Measurements from ENCODE around the gene ZFPL1. TPM values are rescaled to one million over a fixed set of nuclear protein-coding genes. Genes with fewer than 3 reads are reported as not detected.

Gene ZFPL1
- total and polyA plus RNA-seq, 9 of the 15 experiments (the other 6 are each of a cell fraction or from before 2014, with no cell fraction given): 3.7 to 37.5 (median 22.7) TPM

DNA sequence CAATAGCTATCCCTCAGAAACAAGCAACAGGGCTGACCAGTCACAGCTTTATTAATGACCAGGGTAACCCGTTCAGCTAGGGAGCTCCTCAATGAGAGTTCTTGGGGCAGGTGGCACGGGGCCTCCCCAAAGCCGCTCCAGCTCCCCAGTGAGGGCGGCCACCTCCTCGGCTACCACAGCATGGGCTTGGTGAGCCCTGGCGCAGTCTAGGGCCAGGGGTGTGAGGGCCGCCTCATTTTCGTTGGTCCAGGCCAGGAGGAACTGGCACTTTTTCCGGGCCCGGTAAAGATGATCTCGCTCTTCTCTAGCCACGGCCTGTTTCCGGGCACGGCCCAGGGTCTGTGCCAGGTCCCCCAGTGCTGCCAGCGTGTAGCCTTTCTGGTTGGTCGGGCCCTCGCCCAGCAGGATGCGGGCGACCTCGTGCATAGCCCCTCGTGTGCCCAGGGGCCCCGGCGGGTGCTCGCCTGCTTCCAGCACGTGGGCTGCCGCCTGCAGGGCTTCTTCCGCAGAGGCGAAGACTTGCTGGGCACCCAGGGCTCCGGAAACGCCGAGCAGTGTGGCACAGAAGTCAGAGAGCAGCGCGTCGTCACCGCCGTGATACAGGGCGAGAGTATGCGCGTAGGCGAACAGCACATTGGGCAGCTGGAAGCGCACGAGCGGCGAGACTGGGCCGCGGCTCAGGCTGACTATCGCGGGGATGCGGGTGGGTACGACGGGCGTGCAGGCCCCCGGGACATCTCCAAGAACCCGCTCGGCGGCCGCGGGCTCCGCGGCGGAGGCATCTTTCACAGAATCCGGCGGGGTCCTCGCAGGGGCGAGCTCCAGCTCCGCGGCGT lies 32.6 kb downstream of the ZFPL1 start:
- intact Hi-C loops (cut with micrococcal nuclease) (loop anchor here (1.0 to 10.0 kb wide), 3 partner anchors 103 to 232 kb away; partner anchors contain the start of gene CDC42EP2), in situ Hi-C loops (cut with MboI) (no loop called here)
- DNase-seq (ENCODE audit: extremely low read depth in 1 of 4, low spot score in 3 of 4): peak in 1 of 4 experiments; percentile 38
- Histone ChIP-seq H3K4me3 (peak overlapping the region; percentile 95), H3K9me3 (replicated peaks; ENCODE audit: control insufficient read depth, insufficient read depth, low read depth, low read length) (no peaks in the 10 kb centered on the region), H3K36me3 (ENCODE audit: control insufficient read depth, insufficient read depth, low read length) (peaks cover 58% of the 10 kb centered on the region), H3K4me2 (ENCODE audit: insufficient read depth, low read length) (peak overlapping the region; percentile 95), H4K20me1 (replicated peaks; ENCODE audit: control insufficient read depth, insufficient read depth, low read length) (no peaks in the 10 kb centered on the region), H3K27me3 (ENCODE audit: control insufficient read depth in 2 of 2, insufficient read depth in 2 of 2, low read length in 2 of 2) (no peaks in the 10 kb centered on the region), H3K79me2 (ENCODE audit: control insufficient read depth, insufficient read depth, low read length) (peaks cover 48% of the 10 kb centered on the region), H3K4me1 (replicated peaks in 1 of 2; ENCODE audit: control insufficient read depth in 2 of 2, insufficient read depth in 2 of 2, low read length in 2 of 2) (peaks cover 33 to 50% of the 10 kb centered on the region in 2 experiments), H3K27ac (ENCODE audit: extremely low read depth, low read depth, low read length) (peak overlapping the region; percentile 86), H3K9ac (ENCODE audit: insufficient read depth in 1 of 2, low read depth in 2 of 2, low read length in 2 of 2) (peak overlapping the region; percentile 89 to 98), H2AFZ (ENCODE audit: low read depth, low read length) (0 out of 2 replicates have a peak overlapping the region, but pooled peaks have one; percentile 41), H3K9me1 (ENCODE audit: control insufficient read depth, insufficient read depth, low read length) (no peaks in the 10 kb centered on the region)
- CTCF ChIA-PET (ENCODE audit: low intra/inter-chr PET ratio): interaction anchor here (0.8 to 1.9 kb wide), 4 partner anchors 64 to 269 kb away, joined by 3 to 7 read pairs (median 6); partner anchors contain the start of gene ARL2
- ATAC-seq: peak; percentile 6
- WGBS (ENCODE audit: insufficient coverage, low coverage, missing lambda C conversion rate): 7% methylated on average over 49 of the region's 68 CpGs
- BruUV-seq (replicated peaks): no TSS peak
- no peak for FAIRE-seq
- POLR2A ChIA-PET: interaction anchor here (0.6 to 9.5 kb wide), 22 partner anchors 17 to 455 kb away, joined by 3 to 182 read pairs (median 4); partner anchors contain the start of genes BATF2, DPF2, POLA2 and SAC3D1
- TF ChIP-seq, protein P1, sequence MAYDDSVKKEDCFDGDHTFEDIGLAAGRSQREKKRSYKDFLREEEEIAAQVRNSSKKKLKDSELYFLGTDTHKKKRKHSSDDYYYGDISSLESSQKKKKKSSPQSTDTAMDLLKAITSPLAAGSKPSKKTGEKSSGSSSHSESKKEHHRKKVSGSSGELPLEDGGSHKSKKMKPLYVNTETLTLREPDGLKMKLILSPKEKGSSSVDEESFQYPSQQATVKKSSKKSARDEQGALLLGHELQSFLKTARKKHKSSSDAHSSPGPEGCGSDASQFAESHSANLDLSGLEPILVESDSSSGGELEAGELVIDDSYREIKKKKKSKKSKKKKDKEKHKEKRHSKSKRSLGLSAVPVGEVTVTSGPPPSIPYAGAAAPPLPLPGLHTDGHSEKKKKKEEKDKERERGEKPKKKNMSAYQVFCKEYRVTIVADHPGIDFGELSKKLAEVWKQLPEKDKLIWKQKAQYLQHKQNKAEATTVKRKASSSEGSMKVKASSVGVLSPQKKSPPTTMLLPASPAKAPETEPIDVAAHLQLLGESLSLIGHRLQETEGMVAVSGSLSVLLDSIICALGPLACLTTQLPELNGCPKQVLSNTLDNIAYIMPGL (CRISPR knock-in tag; IDR thresholded peaks at IDR 0.05): no peak
- peak; percentile 10 for TF ChIP-seq CCNT2 (IDR thresholded peaks at IDR 0.05; ENCODE audit: borderline replicate concordance, extremely low read depth, insufficient read length, low read depth, low read length)
- TF ChIP-seq, protein P2, sequence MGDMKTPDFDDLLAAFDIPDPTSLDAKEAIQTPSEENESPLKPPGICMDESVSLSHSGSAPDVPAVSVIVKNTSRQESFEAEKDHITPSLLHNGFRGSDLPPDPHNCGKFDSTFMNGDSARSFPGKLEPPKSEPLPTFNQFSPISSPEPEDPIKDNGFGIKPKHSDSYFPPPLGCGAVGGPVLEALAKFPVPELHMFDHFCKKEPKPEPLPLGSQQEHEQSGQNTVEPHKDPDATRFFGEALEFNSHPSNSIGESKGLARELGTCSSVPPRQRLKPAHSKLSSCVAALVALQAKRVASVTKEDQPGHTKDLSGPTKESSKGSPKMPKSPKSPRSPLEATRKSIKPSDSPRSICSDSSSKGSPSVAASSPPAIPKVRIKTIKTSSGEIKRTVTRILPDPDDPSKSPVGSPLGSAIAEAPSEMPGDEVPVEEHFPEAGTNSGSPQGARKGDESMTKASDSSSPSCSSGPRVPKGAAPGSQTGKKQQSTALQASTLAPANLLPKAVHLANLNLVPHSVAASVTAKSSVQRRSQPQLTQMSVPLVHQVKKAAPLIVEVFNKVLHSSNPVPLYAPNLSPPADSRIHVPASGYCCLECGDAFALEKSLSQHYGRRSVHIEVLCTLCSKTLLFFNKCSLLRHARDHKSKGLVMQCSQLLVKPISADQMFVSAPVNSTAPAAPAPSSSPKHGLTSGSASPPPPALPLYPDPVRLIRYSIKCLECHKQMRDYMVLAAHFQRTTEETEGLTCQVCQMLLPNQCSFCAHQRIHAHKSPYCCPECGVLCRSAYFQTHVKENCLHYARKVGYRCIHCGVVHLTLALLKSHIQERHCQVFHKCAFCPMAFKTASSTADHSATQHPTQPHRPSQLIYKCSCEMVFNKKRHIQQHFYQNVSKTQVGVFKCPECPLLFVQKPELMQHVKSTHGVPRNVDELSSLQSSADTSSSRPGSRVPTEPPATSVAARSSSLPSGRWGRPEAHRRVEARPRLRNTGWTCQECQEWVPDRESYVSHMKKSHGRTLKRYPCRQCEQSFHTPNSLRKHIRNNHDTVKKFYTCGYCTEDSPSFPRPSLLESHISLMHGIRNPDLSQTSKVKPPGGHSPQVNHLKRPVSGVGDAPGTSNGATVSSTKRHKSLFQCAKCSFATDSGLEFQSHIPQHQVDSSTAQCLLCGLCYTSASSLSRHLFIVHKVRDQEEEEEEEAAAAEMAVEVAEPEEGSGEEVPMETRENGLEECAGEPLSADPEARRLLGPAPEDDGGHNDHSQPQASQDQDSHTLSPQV (IDR thresholded peaks at IDR 0.05): 0 out of 2 replicates have a peak, but pooled peaks have one; percentile 61
- peak; percentile 66; the same call in 1 of the 2 replicates for TF ChIP-seq TGIF2 (CRISPR knock-in tag; IDR thresholded peaks at IDR 0.05)
- no peak for TF ChIP-seq GABPB1 (CRISPR knock-in tag; IDR thresholded peaks at IDR 0.05)
- TF ChIP-seq, protein P3, sequence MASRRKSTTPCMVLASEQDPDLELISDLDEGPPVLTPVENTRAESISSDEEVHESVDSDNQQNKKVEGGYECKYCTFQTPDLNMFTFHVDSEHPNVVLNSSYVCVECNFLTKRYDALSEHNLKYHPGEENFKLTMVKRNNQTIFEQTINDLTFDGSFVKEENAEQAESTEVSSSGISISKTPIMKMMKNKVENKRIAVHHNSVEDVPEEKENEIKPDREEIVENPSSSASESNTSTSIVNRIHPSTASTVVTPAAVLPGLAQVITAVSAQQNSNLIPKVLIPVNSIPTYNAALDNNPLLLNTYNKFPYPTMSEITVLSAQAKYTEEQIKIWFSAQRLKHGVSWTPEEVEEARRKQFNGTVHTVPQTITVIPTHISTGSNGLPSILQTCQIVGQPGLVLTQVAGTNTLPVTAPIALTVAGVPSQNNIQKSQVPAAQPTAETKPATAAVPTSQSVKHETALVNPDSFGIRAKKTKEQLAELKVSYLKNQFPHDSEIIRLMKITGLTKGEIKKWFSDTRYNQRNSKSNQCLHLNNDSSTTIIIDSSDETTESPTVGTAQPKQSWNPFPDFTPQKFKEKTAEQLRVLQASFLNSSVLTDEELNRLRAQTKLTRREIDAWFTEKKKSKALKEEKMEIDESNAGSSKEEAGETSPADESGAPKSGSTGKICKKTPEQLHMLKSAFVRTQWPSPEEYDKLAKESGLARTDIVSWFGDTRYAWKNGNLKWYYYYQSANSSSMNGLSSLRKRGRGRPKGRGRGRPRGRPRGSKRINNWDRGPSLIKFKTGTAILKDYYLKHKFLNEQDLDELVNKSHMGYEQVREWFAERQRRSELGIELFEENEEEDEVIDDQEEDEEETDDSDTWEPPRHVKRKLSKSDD (conservative IDR thresholded peaks at IDR 0.05; ENCODE audit: low read length): no peak
- TF ChIP-seq, protein P4, sequence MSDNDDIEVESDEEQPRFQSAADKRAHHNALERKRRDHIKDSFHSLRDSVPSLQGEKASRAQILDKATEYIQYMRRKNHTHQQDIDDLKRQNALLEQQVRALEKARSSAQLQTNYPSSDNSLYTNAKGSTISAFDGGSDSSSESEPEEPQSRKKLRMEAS (CRISPR knock-in tag; IDR thresholded peaks at IDR 0.05): peak; percentile 88

Data from K562 (cell line).